Measurements from ENCODE around the gene FLRT2. TPM values are rescaled to one million over a fixed set of nuclear protein-coding genes. Genes with fewer than 3 reads are reported as not detected.

Gene FLRT2
- total and polyA plus RNA-seq, 2 of the 4 experiments (the other 2 are of a cell fraction): 10.2 to 13.1 TPM

GRCh38 chr14:85622106-85622505 is 92.2 kb downstream of the FLRT2 start:
- peaks cover 2% of the 10 kb centered on the region; the same call in 1 of the 2 replicates for H3K4me1 ChIP-seq (ENCODE audit: control insufficient read depth, insufficient read depth, low read length)
- ATAC-seq (ENCODE audit: low read depth): no peak
- dilution Hi-C loops (cut with HindIII; ENCODE audit: low sequenced_read_pairs, unreplicated experiment): no loop called here

More at GRCh38 chr14:85622106-85622505, 92.2 kb downstream of the FLRT2 start:
- Histone ChIP-seq H3K27ac (ENCODE audit: insufficient read depth, low read length) (no peak overlapping the region), H2AK5ac (ENCODE audit: low read depth, low read length) (no peak overlapping the region), H4K8ac (ENCODE audit: low read depth in 2 of 2, low read length in 2 of 2) (no peak overlapping the region), H3K9me1 (ENCODE audit: insufficient read depth, low read length) (no peaks in the 10 kb centered on the region; the same call in 1 of the 2 replicates), H3K4me3 (ENCODE audit: insufficient read depth, low read depth, low read length) (no peak overlapping the region), H3K23ac (ENCODE audit: low read depth, low read length) (no peak overlapping the region), H3K9ac (ENCODE audit: low read depth, low read length) (no peak overlapping the region), H3K4me2 (ENCODE audit: low read depth, low read length) (no peak overlapping the region), H3K56ac (ENCODE audit: extremely low read depth, insufficient read depth, low read length) (no peak overlapping the region), H3K9me3 (ENCODE audit: control insufficient read depth, insufficient read depth, low read length) (no peaks in the 10 kb centered on the region), H3K14ac (replicated peaks; ENCODE audit: low read depth, low read length) (no peak overlapping the region), H4K91ac (ENCODE audit: insufficient read depth, low read depth, low read length) (no peak overlapping the region), H3K4ac (ENCODE audit: low read depth, low read length) (no peak overlapping the region), H2AFZ (replicated peaks; ENCODE audit: low read length, poor library complexity) (no peak overlapping the region), H4K5ac (ENCODE audit: low read depth, low read length) (no peak overlapping the region), H3K36me3 (ENCODE audit: control insufficient read depth, insufficient read depth, low read length) (peaks cover 31% of the 10 kb centered on the region), H2AK9ac (replicated peaks; ENCODE audit: low read depth, low read length, poor library complexity) (no peak overlapping the region), H3K79me1 (ENCODE audit: low read depth in 1 of 2, low read length in 2 of 2) (no peaks in the 10 kb centered on the region), H2BK120ac (ENCODE audit: low read depth, low read length) (no peak overlapping the region), H4K20me1 (ENCODE audit: insufficient read depth, low read length) (no peaks in the 10 kb centered on the region), H3K18ac (ENCODE audit: low read depth, low read length) (no peak overlapping the region), H3K27me3 (ENCODE audit: control insufficient read depth, insufficient read depth, low read length) (no peaks in the 10 kb centered on the region), H2BK20ac (ENCODE audit: low read depth, low read length) (no peak overlapping the region), H2BK15ac (ENCODE audit: low read depth, low read length) (no peak overlapping the region), H2BK5ac (ENCODE audit: low read depth, low read length, poor library complexity, severe bottlenecking) (no peak overlapping the region)
- CTCF ChIA-PET: no interaction called here
- intact Hi-C loops (cut with micrococcal nuclease): no loop called here
- TF ChIP-seq CEBPB (IDR thresholded peaks at IDR 0.05; ENCODE audit: low read depth, low read length) (no peak), SMC3 (IDR thresholded peaks at IDR 0.05; ENCODE audit: low read depth, low read length) (no peak), RAD21 (IDR thresholded peaks at IDR 0.05; ENCODE audit: low read length) (no peak)
- TF ChIP-seq, protein P1, sequence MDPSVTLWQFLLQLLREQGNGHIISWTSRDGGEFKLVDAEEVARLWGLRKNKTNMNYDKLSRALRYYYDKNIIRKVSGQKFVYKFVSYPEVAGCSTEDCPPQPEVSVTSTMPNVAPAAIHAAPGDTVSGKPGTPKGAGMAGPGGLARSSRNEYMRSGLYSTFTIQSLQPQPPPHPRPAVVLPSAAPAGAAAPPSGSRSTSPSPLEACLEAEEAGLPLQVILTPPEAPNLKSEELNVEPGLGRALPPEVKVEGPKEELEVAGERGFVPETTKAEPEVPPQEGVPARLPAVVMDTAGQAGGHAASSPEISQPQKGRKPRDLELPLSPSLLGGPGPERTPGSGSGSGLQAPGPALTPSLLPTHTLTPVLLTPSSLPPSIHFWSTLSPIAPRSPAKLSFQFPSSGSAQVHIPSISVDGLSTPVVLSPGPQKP (IDR thresholded peaks at IDR 0.05; ENCODE audit: borderline replicate concordance, low read depth, low read length): no peak
- POLR2A ChIA-PET (ENCODE audit: unreplicated experiment): no interaction called here
- 97% methylated on average over 9 of the region's 13 CpGs; no CpG with 5 or more reads in 1 of the 2 experiments for WGBS, 2 experiments (ENCODE audit: extremely low coverage in 2 of 2, insufficient read length in 1 of 2)
- BruUV-seq (replicated peaks): no TSS peak
- in situ Hi-C loops (cut with MboI; ENCODE audit: low sequenced_read_pairs): no loop called here
- no peak for DNase-seq
